ENCODE results near the gene ARHGAP25. TPM values are rescaled to one million over a fixed set of nuclear protein-coding genes. Genes with fewer than 3 reads are reported as not detected.

Gene ARHGAP25
- total and polyA plus RNA-seq, 10 of the 15 experiments (the other 5 are each of a cell fraction or from before 2014, with no cell fraction given): 0.15 to 1.0 (median 0.46) TPM

DNA sequence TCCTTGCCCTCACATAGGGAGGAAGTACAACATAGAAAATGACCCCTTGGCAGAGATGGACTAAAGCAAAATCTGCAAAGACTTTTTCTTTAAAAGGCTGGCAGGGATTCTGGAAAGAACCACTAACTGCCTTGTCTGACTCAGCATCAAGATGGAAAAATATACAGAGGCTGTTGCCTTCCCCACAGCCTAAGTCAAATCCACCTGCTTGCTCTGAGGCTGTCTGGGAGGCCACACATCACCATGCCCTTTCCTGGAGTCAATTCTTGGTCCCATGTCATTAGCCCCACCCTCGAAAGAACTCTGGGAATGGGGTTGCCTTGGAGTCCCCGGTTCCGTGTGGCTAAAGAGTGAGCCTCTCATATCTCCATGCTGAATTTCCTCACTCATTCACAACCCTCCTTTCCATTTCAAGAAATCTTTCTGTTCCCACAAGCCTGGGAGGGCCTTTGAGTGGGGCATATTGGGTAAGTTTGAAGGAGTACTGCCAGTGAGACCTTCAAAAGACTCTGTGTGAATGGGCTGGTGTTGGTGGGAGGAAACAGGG is 97.1 kb downstream of the ARHGAP25 start (continued):
- TF ChIP-seq USF1 (IDR thresholded peaks at IDR 0.05; ENCODE audit: borderline replicate concordance, extremely low read length, insufficient read depth, low read depth, low read length) (no peak), FOS (IDR thresholded peaks at IDR 0.05; ENCODE audit: borderline replicate concordance, extremely low read depth, insufficient read length) (no peak), SUPT20H (IDR thresholded peaks at IDR 0.05; ENCODE audit: borderline replicate concordance, control insufficient read depth, low read depth, low read length) (no peak)
- TF ChIP-seq, protein P1, sequence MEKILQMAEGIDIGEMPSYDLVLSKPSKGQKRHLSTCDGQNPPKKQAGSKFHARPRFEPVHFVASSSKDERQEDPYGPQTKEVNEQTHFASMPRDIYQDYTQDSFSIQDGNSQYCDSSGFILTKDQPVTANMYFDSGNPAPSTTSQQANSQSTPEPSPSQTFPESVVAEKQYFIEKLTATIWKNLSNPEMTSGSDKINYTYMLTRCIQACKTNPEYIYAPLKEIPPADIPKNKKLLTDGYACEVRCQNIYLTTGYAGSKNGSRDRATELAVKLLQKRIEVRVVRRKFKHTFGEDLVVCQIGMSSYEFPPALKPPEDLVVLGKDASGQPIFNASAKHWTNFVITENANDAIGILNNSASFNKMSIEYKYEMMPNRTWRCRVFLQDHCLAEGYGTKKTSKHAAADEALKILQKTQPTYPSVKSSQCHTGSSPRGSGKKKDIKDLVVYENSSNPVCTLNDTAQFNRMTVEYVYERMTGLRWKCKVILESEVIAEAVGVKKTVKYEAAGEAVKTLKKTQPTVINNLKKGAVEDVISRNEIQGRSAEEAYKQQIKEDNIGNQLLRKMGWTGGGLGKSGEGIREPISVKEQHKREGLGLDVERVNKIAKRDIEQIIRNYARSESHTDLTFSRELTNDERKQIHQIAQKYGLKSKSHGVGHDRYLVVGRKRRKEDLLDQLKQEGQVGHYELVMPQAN (conservative IDR thresholded peaks at IDR 0.05): no peak

DNA sequence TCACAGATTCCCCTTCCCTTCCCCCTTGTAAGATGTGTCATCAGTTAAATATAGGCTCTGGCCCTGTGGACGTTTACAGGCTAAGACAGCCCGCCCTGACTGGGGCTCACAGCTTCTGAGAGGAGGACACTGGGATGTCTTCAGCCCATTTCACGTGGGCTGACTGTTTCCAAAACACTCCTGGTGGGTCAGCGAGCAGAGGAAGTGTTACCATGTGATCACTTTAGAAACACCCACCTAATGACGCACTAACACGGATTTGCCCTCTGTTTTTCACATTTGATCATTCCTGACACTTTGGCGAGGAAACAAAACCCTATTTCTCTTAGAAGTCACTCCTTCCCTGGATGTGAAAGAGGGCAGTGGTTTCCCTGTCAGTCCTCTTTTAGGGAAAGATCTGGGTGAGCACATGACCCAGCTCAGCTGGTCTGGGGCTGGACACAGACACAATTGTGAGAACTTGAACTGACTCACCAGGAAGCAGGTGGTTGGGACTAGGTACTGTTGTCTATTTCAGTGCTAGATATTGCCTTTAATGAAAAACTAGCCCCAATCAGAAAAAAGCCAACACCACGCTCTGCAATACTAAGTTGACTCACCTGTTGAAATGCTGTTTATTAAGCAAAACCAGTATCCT is 97.7 kb downstream of the ARHGAP25 start:
- no peaks in the 10 kb centered on the region for H3K79me2 ChIP-seq (ENCODE audit: control insufficient read depth, insufficient read depth, low read length)
- no peak overlapping the region for H3K27ac ChIP-seq (ENCODE audit: control insufficient read depth, insufficient read depth)
- DNase-seq (ENCODE audit: low read depth, low spot score): peak; percentile 31
- under 1% methylated on average over 8 of the region's 8 CpGs for WGBS (ENCODE audit: insufficient coverage, insufficient replicate concordance, low lambda C conversion rate, missing lambda C conversion rate)
- SMC1A ChIA-PET (ENCODE audit: uncharacterized antibody, unreplicated experiment): no interaction called here
- H3K9ac ChIP-seq (ENCODE audit: control insufficient read depth, insufficient read depth, low read length): no peak overlapping the region
- peak overlapping the region; percentile 29; the same call in 1 of the 2 replicates for H3K4me2 ChIP-seq (ENCODE audit: control insufficient read depth, insufficient read depth)
- in situ Hi-C loops (cut with MboI) (no loop called here), intact Hi-C loops (cut with micrococcal nuclease; ENCODE audit: unreplicated experiment) (no loop called here)
- H3K36me3 ChIP-seq (ENCODE audit: control insufficient read depth in 2 of 2, insufficient read depth in 2 of 2, low read length in 1 of 2): no peaks in the 10 kb centered on the region
- BruUV-seq (replicated peaks): no TSS peak
- H2AFZ ChIP-seq (ENCODE audit: control insufficient read depth, low read depth, low read length): no peak overlapping the region
- no peaks in the 10 kb centered on the region for H3K9me3 ChIP-seq (replicated peaks; ENCODE audit: control insufficient read depth, insufficient read depth, low read length)
- peaks cover 0 to 6% of the 10 kb centered on the region in 2 experiments; a peak in 2 of 4 replicates for H3K27me3 ChIP-seq (replicated peaks in 1 of 2; ENCODE audit: control insufficient read depth in 2 of 2, insufficient read depth in 2 of 2, low read length in 1 of 2)
- RAD21 ChIA-PET (ENCODE audit: unreplicated experiment): no interaction called here
- POLR2A ChIA-PET: no interaction called here
- H3K4me3 ChIP-seq: no peak overlapping the region
- CTCF ChIA-PET: no interaction called here
- H4K20me1 ChIP-seq (ENCODE audit: control insufficient read depth, insufficient read depth): no peaks in the 10 kb centered on the region
- ATAC-seq: peak; percentile 72
- H3K4me1 ChIP-seq (ENCODE audit: control insufficient read depth, insufficient read depth, low read length): peaks cover 27% of the 10 kb centered on the region
- FAIRE-seq: peak; percentile 88
- TF ChIP-seq SREBF2 (IDR thresholded peaks at IDR 0.05; ENCODE audit: low read length): no peak
- TF ChIP-seq NFIC (IDR thresholded peaks at IDR 0.05; ENCODE audit: low read depth, low read length): no peak
- TF ChIP-seq FOXK2 (IDR thresholded peaks at IDR 0.05): no peak
- TF ChIP-seq IKZF1 (conservative IDR thresholded peaks at IDR 0.05): peak; percentile 47; the same call in 1 of the 2 replicates
- TF ChIP-seq, protein P2, sequence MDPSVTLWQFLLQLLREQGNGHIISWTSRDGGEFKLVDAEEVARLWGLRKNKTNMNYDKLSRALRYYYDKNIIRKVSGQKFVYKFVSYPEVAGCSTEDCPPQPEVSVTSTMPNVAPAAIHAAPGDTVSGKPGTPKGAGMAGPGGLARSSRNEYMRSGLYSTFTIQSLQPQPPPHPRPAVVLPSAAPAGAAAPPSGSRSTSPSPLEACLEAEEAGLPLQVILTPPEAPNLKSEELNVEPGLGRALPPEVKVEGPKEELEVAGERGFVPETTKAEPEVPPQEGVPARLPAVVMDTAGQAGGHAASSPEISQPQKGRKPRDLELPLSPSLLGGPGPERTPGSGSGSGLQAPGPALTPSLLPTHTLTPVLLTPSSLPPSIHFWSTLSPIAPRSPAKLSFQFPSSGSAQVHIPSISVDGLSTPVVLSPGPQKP (IDR thresholded peaks at IDR 0.05; ENCODE audit: low read depth, low read length): no peak
- no peak for TF ChIP-seq KDM1A (IDR thresholded peaks at IDR 0.05; ENCODE audit: borderline replicate concordance)
- no peak for TF ChIP-seq NFXL1 (IDR thresholded peaks at IDR 0.05; ENCODE audit: borderline replicate concordance)
- TF ChIP-seq HDGF (IDR thresholded peaks at IDR 0.05): no peak
- peak; percentile 48 to 55; a peak in 3 of 4 replicates for TF ChIP-seq IKZF2 (IDR thresholded peaks at IDR 0.05)
- TF ChIP-seq SMAD5 (IDR thresholded peaks at IDR 0.05; ENCODE audit: low read depth): no peak
- TF ChIP-seq SRF (IDR thresholded peaks at IDR 0.05; ENCODE audit: low read depth in 2 of 2, low read length in 2 of 2): no peak
- no peak for TF ChIP-seq SKIL (IDR thresholded peaks at IDR 0.05; ENCODE audit: low read depth, poor library complexity, severe bottlenecking)

All from GM12878 (cell line).